Cardiac septum (tissue), 1 donor: ENCODE results near the gene NBEAL2. TPM values are rescaled to one million over a fixed set of nuclear protein-coding genes. Genes with fewer than 3 reads are reported as not detected.
"Not testable (repeated sequence)": the region's sequence is repeated elsewhere in the genome, so short reads cannot be mapped to it uniquely, and the experiment has no call there.

Experiments used
- DNase-seq: peaks from one replicate; pipeline ENCODE4 v3.0.0-alpha.2; 2020; ENCODE audit warnings: low spot score
- intact Hi-C: fragments of 100-400 bp; cut with DNase I; formaldehyde crosslinking; loops from one replicate; pipeline ENCODE4 v1.14.0; 2022
- total RNA-seq: library from RNA; stranded (reverse); fragmentation: NEBNext Ultra II Directional; extraction: Animal tissue kit (Norgen Biotek cat#: 25700); gene quantifications from one replicate; pipeline ENCODE4 v1.2.1, GENCODE V29; 2021
- donor health status: DM: no; HTN: no; CAD: no.

Gene NBEAL2
- total RNA-seq, 1 donor from 2014 or later = 14.2 TPM

DNA sequence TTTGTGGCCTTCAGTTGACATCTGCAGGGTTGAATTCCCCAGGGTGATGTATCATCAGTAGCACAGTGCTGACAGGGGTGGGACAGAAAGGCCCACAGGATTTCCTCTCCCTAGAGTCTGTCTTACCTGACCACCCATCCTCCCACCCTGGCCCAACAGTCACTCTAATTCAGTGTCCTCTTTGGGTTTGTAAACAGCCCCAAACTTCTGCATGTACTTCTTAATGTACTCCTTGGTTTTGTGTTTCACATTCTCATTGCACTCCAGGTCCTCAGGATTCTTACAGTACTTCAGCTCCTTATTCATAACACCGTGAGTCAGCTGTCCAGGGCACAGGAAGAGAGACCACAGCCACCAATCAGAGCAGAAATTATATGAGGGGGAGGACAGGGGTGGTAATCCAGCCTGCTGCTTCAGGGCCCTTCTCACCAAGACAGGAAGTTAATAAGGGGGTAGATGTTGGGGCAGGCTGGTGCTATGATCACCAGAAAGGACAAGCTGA, 37.5 kb downstream of the NBEAL2 start:
- no peak for DNase-seq
- intact Hi-C loops = no loop called here

DNA sequence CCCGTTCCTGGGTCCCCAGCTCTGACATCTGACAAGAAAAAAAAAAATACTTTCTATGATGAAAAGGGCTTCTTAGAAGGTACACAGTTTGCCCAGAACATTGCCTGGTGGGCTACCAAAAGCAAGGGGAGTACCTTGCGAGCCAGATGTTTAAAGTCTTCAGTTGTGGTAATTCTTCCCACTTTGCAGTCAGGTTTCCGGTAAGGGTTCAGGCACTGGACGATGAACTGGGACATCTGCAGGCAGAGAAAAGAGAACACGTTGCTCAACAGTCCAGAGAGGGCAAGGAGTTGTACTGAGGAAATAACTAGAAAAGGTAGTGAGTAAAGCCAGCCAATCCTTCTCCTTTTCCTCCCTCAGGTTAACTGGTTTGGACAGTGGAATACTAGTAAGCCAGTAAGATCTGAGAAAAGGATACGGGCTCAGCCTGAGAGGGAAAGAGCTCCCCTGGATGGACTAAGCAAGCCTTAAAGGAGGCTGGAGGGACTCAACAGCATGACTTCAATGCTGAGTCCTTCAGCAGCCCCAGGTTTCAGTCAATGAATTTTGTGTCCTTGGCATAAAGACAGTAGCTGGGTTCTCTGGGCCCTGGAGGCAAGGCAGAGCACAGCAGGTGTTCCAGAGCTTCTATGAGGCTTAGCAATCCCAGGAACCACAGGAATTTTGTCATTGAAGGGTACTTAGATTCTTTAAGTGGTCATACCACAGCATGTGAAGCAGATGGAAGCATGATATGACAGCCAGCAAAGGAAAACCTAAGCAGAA, 38.2 kb downstream of the NBEAL2 start:
- DNase-seq = no peak
- intact Hi-C loops = no loop called here

DNA sequence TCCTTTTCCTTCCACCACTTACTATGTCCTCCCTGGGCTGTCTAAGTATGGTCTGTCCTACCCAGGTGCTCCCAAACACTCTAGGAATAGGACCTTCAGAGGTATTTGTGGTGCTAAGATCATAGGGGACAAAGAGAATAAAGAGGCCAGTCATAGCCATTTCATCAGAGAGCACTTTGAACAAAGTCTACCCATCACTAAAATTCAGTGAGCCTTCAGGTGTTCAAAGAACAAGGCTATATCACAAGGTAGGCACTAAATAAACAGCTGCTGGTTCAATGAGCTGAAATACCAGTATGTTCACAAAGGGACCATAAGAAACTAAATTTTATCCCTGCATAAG, 38.8 kb downstream of the NBEAL2 start:
- intact Hi-C loops = no loop called here
- DNase-seq = no peak

DNA sequence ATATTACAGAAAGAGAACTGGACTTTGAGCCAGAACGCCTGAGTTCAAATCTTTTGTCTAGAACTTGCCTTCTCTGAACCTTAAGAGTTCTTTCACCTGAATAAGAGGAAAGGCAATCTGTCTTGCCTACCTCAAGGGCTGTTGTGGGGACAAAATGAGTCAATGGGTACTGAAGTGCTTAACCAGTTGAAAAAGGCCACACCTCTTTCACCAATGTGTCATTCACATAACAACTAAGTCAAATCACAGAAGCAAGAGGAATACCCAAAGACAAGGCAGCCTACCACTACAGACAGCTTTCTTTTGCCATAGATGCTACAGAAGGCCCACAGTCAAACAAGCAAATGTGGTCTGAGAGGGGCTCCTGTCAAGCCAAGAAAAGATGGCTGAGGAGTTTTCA, 39.7 kb downstream of the NBEAL2 start:
- intact Hi-C loops = no loop called here

DNA sequence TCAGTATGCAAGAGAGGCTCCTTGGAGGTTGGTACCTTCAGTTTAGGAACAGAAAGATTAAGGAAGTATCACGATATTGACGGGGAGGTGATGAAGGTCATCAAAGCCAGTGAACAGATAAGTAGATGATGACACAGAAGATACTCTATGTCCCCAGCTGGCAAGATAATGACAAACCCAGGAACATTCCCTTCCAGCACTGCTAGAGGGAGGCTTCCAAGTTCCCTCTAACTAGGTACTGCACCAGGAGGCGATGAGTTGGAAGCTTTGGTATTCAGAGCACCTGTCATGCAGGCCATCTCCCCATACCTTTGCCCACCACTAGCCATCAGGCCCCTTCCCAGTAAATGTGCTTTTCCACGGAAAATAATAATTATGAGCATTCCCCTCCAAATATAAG, 40.8 kb downstream of the NBEAL2 start:
- no peak for DNase-seq
- intact Hi-C loops = no loop called here

More for the DNA sequence above, 39.7 kb downstream of the NBEAL2 start:
- DNase-seq = no peak

DNA sequence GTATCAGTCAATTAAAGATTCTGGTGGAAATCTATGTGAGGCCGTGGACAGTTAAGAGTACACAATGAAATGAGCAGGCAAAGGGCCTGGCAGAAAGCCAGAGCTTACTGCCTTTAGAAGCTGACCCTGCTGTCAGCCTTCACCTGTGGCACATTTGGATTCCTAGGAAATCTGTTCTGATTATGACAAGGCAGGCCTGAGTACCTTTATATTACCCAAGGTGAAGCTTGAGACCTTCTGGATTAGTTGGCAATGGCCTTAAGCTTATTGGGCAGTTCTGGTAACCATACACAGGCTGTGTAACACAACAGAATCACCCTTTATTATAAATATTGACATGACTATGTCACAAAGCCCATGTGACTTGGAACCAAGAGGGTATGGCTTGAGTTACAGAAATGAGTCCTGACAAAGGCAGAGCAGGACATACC, 43.2 kb downstream of the NBEAL2 start:
- no peak for DNase-seq
- intact Hi-C loops = no loop called here

DNA sequence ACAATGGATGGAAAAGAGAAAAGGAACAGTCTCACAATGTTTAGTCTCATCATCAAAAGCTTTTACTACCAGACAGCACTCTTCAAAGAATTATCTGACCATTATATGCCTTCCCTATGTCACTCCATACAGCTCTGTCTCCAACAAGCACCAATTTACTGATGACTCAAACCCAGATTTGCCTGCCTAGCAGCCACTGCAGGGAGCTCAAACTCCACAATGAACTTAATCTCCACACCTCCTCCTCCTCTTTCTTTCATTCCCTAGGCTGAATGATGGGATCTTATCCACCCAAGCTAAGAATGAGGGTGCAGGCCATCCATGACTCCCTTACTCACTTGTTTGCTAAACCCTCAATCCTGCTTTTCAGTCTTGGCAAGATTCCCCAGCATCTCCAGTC, 45.5 kb downstream of the NBEAL2 start:
- intact Hi-C loops = no loop called here
- no peak for DNase-seq

DNA sequence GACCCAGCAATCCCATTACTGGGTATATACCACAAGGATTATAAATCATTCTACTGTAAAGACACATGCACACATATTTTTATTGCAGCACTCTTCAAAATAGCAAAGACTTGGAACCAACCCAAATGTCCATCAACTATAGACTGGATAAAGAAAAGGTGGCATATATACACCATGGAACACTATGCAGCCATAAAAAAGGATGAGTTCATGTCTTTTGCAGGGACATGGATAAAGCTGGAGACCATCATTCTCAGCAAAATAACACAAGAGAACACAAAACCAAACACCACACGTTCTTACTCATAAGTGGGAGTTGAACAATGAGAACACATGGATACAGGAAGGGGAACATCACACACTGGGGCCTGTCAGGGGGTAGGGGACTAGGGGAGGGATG, 47.0 kb downstream of the NBEAL2 start:
- DNase-seq, intact Hi-C loops: not testable (repeated sequence)

DNA sequence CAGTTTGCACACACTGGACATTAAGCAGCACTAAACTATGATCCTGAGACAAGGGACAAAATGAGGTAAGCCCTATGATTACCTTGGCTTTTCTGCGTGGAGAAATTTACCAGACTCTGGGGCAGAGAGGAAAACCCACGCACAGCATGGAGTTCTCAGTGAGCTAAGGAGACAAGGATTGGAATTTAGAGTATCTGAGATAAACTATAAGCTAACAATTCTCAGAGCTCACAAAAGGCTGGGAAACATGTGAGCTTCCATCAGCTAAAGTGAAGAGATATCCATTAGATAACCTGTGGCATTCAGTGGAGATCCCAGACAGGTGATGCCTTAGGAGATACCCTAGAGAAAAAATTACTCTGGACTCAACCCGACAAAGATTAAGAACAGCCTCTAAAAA, 48.7 kb downstream of the NBEAL2 start:
- DNase-seq = no peak
- intact Hi-C loops = no loop called here

DNA sequence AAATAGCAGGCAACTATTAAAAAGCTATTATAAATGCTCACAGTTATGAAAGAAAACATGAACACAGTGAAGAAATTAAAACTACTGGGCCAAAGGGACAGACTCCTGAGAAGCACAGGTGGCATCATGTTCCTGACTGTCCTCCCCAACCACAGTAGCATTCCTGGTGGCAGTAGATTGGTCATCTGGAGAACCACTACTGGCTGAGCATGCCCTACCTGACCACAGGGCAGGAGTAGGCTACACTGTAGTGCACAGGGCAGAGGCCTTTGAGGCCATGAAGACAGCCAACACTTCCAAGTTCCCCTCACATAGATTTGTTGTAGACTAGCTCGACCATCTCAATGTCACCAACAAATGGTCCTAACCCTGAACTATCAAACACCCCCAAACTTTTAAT, 49.2 kb downstream of the NBEAL2 start:
- intact Hi-C loops = no loop called here
- DNase-seq = no peak

DNA sequence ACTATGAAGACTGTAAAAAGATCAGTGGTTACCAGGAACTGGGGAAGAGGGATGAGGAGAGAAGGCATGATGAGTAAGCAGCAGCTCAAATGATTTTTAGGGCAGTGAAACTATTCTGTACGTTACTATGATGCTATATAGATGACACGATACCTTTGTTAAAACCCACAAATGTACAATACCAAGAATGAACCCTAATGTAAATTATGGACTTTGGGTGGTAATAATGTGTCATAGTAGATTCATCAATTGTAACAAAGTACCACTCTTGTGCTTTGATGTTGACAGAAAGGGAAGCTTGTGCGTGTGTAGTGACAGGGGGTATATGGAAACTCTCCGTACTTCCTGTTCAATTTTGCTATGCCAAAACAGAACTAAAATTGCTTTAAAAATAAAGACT, 51.6 kb downstream of the NBEAL2 start:
- intact Hi-C loops, DNase-seq: not testable (repeated sequence)

DNA sequence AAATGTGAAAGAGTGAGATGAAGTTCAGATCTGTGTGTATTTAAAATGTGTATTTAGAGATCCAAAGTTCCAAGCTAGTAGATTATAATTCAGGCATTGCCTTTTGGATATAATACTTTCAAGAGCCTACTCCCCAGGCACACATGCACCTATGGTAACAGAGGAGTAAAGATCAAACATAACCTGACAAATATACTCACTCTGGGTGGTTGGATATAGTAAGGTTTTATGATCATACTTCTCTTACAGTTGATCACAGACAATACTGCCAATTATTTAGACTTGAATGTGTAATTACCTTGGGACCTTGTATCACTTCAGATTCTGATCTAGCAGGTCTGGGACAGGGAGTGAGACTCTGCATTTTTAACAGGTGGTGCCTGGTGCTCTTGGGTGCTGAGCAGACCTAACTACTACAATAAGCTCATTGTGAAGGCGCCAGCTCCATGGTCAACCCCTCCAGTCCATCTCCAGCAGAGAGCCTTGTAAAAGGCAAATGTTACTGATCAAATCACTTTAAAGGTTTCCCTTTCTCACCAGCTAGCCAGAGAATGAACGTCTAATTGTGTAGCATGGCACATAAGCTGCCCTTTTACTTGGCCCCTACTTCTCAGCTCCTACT, 55.5 kb downstream of the NBEAL2 start:
- no peak for DNase-seq
- intact Hi-C loops = no loop called here

DNA sequence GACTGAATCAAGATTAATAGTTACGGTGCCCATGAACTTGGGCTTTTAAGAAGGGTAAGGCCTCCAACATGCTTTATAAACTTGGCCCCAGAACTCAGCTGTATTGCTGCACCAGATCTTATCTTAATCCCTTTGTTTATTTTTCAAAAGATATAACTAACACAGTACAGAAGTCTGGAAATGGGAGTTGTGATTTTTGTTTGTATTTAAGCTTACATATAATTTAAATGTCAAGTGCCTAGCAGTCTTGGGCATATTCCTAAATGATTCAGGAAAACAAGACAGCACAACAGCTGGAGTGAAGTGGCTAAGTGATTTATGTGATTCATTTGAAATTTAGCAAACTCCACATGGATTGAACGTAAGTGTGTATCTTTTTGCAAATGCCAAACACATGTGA, 56.2 kb downstream of the NBEAL2 start:
- DNase-seq = no peak
- intact Hi-C loops = no loop called here

DNA sequence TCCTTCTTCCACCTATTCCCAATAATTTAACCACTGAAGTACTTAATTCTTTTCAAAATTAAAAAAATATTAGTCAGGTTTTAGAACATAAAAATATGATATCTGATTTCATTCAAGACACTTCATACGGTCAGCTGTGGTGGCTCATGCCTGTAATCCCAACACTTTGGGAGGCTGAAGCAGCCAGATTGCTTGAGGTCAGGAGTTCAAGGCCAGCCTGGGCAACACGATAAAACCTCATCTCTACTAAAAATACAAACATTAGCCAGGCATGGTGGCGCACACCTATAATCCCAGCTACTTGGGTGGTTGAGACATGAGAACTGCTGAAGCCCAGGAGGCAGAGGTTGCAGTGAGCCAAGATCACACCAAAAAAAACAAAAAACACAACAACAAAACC, 56.7 kb downstream of the NBEAL2 start:
- intact Hi-C loops = no loop called here

DNA sequence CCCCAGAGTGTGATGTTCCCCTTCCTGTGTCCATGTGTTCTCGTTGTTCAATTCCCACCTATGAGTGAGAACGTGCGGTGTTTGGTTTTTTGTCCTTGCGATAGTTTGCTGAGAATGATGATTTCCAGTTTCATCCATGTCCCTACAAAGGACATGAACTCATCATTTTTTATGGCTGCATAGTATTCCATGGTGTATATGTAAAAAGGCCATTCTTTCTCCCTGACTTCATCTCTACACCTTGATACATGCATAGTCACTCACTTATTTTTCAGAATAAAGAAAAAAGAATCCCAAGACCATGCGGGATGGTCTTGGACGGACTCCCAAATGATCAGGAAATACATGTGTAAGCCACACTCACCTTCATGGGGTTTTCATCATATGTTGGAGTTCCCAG, 57.8 kb downstream of the NBEAL2 start:
- intact Hi-C loops = not testable (repeated sequence)

More for the DNA sequence above, 56.7 kb downstream of the NBEAL2 start:
- DNase-seq = no peak

DNA sequence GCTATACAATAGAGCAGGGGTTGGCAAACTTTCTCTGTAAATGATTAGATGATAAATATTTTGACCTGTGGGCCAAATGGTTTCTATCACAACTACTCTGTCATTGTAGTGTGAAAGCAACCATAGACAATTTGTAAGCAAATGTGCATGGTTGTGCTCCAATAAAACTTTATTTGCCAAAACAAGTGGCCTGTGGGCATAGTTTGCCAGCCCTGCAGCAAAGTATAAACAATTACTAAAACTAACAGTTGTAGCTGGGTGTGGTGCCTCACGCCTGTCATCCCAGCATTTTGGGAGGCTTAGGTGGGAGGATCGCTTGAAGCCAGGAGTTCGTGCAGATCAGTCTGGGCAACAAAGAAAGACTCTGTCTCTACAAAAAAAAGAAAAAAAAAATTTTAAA, 61.6 kb downstream of the NBEAL2 start:
- intact Hi-C loops = no loop called here
- DNase-seq = no peak

More for the DNA sequence above, 57.8 kb downstream of the NBEAL2 start:
- not testable (repeated sequence) for DNase-seq

DNA sequence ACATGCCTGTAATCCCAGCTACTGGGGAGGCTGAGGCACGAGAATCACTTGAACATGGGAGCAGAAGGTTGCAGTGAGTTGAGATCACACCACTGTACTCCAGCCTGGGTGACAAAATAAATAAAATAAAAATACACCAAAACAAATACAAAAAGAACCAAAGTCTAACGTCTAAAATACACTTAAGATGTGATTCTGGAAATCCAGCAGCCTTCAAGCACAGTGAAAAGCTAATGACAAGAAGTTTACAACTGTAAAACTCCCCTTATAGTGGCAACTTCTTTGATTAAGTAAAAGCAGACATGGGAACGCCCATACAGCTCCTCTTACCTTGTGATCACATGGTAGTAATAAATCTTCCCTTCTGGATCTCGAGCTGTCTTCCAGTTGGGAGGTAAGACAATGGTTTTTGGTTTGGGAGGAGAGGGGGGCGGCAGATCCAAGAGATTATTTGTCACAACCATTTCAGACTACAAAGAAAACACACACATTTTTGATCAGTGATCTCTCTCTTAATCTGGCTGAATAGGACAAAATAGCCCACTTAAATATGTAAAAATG, 62.8 kb downstream of the NBEAL2 start:
- no peak for DNase-seq
- intact Hi-C loops = no loop called here

DNA sequence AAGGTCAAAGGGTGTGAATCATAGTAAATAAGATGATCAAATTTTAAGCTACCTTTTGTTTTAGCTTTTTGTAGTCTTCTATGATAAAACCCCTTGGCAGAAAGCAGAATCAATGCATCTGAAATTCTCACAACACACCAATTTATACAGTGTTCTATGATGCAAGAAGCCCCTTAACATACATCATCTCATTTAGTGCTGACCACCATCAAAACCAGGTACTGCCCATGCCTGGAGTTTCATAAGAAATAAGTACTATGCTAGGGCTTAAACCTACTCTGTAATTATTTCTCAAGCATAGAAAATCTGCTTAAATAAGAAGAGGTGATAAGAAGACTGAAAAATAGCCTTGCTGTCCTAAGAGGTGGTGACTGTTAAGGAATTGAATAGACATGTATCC, 67.6 kb downstream of the NBEAL2 start:
- intact Hi-C loops = no loop called here
- no peak for DNase-seq

DNA sequence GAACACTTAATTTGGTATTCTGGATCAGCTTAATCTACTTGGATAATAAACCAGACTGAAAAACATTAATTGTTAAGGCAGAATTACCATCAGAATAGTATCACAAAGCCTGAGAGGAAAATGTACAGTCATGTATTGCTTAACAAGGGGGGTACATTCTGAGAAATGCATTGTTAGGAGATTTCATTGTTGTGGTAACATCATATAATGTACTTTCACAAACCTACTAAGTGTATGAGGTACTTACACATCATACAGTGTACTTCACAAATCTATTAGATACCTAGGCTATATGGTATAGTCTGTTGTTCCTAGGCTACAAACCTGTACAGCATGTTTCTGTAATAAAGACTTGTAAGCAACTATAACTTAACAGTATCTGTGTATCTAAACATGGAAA, 68.2 kb downstream of the NBEAL2 start:
- intact Hi-C loops = no loop called here
- DNase-seq = no peak

DNA sequence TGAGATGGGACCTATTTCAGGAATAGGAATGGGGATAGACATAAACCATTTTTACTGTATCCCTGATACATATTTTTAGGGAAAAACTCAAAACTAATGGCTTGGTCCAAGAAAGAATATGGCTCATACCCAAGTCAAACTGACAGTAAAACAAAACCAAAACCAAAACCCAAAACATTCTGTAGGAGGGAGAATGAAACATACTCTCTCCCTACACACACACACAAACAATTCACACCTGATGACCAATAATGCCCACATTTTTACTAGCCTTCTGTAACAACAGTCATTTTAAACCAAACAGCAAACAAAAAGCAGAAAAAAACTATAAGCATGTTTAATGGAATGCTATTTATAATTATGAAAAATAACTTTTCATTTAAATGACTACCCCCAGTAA, 74.9 kb downstream of the NBEAL2 start:
- intact Hi-C loops = no loop called here

DNA sequence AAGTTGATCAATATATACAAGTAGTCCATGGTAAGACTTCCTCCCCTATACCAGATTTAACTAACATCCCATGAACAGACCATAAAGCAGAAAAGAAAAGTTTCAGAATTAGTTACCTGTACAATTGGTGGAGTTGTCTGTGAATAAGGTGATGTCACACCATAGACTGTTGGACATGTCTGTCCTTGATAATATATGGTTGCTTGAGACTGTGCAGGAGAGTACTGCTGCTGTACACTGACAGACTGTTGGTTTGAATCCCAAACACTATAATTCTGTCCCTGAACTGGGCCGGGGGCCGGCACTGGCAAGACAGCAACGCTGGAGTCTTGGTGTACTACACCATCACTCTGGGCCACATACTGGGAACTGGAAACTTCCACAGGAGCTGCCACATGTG, 77.2 kb downstream of the NBEAL2 start:
- no peak for DNase-seq
- intact Hi-C loops = no loop called here

More for the DNA sequence above, 74.9 kb downstream of the NBEAL2 start:
- no peak for DNase-seq
